ENCODE results near the gene ROR1.

DNA sequence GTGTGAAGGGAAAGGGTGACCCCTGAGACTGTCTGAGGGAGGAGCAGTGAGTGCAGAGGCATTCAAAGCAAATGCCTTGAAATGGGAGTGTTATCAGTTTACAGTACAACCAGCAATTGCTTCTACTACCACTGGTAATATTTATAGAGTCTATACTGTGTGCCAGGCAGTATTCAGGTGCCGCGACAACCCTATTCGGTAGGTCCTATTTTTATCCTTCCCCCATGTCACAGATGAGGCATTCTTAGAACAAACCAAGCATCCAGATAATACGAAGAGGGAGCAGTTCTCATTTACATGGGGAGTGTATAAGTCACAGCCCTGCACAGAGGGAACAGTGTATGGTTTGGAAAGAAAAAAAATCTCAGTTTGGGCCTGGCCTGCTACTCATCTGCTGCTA lies 18.3 kb downstream of the ROR1 start:
- TF ChIP-seq EZH2 (IDR thresholded peaks at IDR 0.05) (no peak), CEBPB (IDR thresholded peaks at IDR 0.05; ENCODE audit: low read depth) (no peak), POLR2A (IDR thresholded peaks at IDR 0.05; ENCODE audit: borderline replicate concordance, extremely low read depth, insufficient read depth, insufficient read length) (no peak)
- TF ChIP-seq, protein P1, sequence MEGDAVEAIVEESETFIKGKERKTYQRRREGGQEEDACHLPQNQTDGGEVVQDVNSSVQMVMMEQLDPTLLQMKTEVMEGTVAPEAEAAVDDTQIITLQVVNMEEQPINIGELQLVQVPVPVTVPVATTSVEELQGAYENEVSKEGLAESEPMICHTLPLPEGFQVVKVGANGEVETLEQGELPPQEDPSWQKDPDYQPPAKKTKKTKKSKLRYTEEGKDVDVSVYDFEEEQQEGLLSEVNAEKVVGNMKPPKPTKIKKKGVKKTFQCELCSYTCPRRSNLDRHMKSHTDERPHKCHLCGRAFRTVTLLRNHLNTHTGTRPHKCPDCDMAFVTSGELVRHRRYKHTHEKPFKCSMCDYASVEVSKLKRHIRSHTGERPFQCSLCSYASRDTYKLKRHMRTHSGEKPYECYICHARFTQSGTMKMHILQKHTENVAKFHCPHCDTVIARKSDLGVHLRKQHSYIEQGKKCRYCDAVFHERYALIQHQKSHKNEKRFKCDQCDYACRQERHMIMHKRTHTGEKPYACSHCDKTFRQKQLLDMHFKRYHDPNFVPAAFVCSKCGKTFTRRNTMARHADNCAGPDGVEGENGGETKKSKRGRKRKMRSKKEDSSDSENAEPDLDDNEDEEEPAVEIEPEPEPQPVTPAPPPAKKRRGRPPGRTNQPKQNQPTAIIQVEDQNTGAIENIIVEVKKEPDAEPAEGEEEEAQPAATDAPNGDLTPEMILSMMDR (IDR thresholded peaks at IDR 0.05 in 2 of 3, conservative IDR thresholded peaks at IDR 0.05 in 1 of 3; ENCODE audit: borderline replicate concordance in 1 of 3, insufficient read depth in 1 of 3, low read depth in 2 of 3, low read length in 2 of 3): no peak
- TF ChIP-seq, protein P2, sequence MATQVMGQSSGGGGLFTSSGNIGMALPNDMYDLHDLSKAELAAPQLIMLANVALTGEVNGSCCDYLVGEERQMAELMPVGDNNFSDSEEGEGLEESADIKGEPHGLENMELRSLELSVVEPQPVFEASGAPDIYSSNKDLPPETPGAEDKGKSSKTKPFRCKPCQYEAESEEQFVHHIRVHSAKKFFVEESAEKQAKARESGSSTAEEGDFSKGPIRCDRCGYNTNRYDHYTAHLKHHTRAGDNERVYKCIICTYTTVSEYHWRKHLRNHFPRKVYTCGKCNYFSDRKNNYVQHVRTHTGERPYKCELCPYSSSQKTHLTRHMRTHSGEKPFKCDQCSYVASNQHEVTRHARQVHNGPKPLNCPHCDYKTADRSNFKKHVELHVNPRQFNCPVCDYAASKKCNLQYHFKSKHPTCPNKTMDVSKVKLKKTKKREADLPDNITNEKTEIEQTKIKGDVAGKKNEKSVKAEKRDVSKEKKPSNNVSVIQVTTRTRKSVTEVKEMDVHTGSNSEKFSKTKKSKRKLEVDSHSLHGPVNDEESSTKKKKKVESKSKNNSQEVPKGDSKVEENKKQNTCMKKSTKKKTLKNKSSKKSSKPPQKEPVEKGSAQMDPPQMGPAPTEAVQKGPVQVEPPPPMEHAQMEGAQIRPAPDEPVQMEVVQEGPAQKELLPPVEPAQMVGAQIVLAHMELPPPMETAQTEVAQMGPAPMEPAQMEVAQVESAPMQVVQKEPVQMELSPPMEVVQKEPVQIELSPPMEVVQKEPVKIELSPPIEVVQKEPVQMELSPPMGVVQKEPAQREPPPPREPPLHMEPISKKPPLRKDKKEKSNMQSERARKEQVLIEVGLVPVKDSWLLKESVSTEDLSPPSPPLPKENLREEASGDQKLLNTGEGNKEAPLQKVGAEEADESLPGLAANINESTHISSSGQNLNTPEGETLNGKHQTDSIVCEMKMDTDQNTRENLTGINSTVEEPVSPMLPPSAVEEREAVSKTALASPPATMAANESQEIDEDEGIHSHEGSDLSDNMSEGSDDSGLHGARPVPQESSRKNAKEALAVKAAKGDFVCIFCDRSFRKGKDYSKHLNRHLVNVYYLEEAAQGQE (IDR thresholded peaks at IDR 0.05; ENCODE audit: low read depth): no peak

Measured in HCT116 (cell line).